Cardiac muscle cell (in vitro differentiated cells and primary cell): ENCODE measurements around the gene NPBWR2. TPM values are rescaled to one million over a fixed set of nuclear protein-coding genes. Genes with fewer than 3 reads are reported as not detected.

Experiments used
- DNase-seq, 2 donors: peaks; one replicate each; pipeline versions ENCODE4 v3.0.0 to v3.0.0-alpha.2; 2010 to 2017; ENCODE audit warnings: low read depth in 1 of 2, low spot score in 1 of 2
- H3K27ac ChIP-seq: fragments of 200-600 bp; sonication (generic); 2 replicates; pipeline ENCODE4 v1.5.1; 2016
- H3K27me3 ChIP-seq: fragments of 200-600 bp; sonication (generic); 2 replicates; pipeline ENCODE4 v1.6.0; 2016; ENCODE audit warnings: control low read depth
- H3K36me3 ChIP-seq: fragments of 200-600 bp; sonication (generic); 2 replicates; pipeline ENCODE4 v1.5.1; 2016; ENCODE audit warnings: control low read depth
- H3K4me1 ChIP-seq: fragments of 200-600 bp; sonication (generic); 2 replicates; pipeline ENCODE4 v1.8.1; 2017; ENCODE audit warnings: low read depth, mild to moderate bottlenecking, mixed run types
- H3K4me3 ChIP-seq: fragments of 200-600 bp; sonication (generic); 2 replicates; pipeline ENCODE4 v1.5.1; 2016; ENCODE audit warnings: mild to moderate bottlenecking
- H3K9me3 ChIP-seq: fragments of 200-600 bp; sonication (generic); 2 replicates; pipeline ENCODE4 v1.5.1; 2017; ENCODE audit warnings: low read depth, mild to moderate bottlenecking, control low read depth
- polyA plus RNA-seq: library from polyadenylated mRNA; unstranded; fragments of >200 nt; fragmentation: Nextera tagmentation; extraction: Ambion mirVana; gene quantifications from 2 replicates; pipeline ENCODE4 v1.2.1, GENCODE V29; 2016
- total RNA-seq: library from RNA; depleted of rRNA; stranded (reverse); fragments of >200 nt; gene quantifications from 2 replicates; pipeline ENCODE4 v1.2.3, GENCODE V29; 2016
- TF ChIP-seq, protein P1 (sequence below): IDR thresholded peaks from 2 replicates; pipeline ENCODE4 v1.5.1; 2012; ENCODE audit warnings: low read depth, mild to moderate bottlenecking, low read length

The NPBWR2 gene
- total and polyA plus RNA-seq, 2 experiments from 2014 or later, result not detected

DNA sequence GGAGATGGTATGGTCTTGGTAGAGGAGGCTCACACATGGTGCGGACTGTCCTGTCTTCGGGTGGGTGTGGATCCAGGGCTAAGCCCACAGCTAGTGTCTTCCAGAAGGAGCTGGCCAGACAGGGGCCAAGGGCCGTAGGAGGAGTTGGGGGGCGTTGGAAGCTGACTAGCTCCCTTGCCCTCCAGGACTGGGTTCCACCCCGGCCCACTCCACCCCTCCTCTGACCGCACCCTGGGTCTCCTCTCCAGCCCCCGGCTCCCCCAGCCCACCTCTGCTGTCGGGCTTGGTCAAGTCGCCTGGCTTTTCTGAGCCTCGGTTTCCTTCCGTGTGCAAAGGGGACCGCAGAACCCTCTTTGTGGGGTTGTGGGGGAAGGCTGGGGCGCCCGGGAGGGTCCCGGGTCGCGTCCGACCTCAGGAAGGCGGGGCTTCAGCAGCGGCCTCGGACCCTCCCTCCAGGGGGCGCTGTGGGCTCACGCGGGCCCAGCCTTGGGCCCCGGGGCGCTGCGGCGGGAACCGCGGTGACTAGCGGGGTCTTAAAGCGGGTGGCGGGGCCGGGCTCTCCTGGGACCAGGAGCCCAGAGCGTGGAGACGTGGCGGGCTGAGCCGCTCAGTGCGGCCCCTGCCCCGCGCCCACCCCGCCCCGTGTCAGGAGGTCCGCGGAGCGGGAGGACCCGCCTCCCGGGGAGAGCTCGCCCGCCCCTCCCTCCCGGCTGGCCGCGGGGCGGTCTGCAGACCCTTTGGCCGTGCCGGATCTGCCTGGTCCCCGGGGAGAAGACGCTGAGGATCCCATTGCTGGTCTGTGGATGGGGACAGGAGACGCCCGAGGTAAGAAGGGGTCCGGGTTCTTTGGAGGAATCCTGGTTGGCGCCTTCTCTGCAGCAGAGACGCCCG is 5.4 kb downstream of the NPBWR2 start:
- no peak overlapping the region for H3K27ac ChIP-seq
- peak overlapping the region; percentile 40 for H3K4me3 ChIP-seq
- peaks cover 26% of the 10 kb centered on the region for H3K27me3 ChIP-seq

DNA sequence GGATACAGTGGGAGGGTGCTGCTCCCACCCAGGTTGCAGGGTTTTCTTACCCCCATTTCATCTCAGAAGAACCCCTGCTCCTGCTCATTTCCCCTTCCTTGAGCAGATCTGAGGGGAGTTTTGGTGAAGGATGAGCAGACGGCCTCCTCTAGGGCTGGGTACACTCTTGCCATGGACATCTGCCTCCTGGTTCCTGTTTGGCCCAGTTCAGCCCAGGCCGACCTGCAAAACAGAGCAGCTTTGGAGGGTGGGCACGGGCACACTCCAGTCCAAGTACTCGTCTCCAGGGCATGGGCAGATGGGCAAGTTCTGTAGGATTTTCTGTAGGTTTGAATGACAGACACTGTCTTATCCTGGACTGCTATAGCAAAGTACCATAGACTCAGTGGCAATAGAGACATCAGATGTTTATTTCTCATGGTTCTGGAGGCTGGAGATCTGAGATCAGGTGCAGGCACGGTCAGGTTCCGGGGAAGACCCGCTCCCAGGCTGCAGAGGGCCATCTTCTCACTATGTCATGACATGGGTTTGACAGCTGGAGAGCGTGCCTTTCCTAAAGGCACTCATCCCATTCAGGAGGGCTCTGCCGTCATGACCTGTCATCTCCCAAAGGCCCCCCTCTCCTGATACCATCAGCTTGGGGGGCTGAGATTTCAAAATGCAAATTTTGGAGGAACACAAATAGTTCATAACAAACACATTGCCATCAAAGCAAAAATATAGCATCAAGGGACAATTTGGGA is 6.2 kb downstream of the NPBWR2 start:
- Histone ChIP-seq H3K9me3 (no peaks in the 10 kb centered on the region), H3K36me3 (no peaks in the 10 kb centered on the region), H3K4me3 (no peak overlapping the region), H3K4me1 (no peaks in the 10 kb centered on the region), H3K27ac (no peak overlapping the region), H3K27me3 (peaks cover 26% of the 10 kb centered on the region)
- DNase-seq, result no peak
- TF ChIP-seq, protein P1, sequence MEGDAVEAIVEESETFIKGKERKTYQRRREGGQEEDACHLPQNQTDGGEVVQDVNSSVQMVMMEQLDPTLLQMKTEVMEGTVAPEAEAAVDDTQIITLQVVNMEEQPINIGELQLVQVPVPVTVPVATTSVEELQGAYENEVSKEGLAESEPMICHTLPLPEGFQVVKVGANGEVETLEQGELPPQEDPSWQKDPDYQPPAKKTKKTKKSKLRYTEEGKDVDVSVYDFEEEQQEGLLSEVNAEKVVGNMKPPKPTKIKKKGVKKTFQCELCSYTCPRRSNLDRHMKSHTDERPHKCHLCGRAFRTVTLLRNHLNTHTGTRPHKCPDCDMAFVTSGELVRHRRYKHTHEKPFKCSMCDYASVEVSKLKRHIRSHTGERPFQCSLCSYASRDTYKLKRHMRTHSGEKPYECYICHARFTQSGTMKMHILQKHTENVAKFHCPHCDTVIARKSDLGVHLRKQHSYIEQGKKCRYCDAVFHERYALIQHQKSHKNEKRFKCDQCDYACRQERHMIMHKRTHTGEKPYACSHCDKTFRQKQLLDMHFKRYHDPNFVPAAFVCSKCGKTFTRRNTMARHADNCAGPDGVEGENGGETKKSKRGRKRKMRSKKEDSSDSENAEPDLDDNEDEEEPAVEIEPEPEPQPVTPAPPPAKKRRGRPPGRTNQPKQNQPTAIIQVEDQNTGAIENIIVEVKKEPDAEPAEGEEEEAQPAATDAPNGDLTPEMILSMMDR, result no peak

More for the DNA sequence above, 5.4 kb downstream of the NPBWR2 start:
- no peaks in the 10 kb centered on the region for H3K9me3 ChIP-seq
- H3K36me3 ChIP-seq, result no peaks in the 10 kb centered on the region
- DNase-seq, result peak in 1 of 2 donors; percentile 82
- TF ChIP-seq, protein P1, result peak; percentile 58
- H3K4me1 ChIP-seq, result no peaks in the 10 kb centered on the region

DNA sequence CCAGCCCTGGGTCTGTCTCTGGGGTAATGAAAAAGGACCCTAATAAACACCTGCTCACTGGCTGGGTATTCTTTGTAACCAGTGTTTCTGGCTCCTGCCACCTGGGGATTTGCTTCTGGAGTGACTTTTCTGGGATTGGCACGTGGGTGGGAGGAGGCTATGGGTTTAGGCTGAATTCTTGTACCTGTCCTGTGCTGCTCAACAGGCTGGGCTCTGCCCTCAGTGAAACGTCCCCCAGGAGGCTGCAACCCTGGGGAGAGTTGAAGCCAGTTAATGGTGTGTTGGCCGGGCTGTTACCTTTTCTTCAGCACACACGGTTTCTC is 6.8 kb downstream of the NPBWR2 start:
- Histone ChIP-seq H3K9me3 (no peaks in the 10 kb centered on the region), H3K4me1 (no peaks in the 10 kb centered on the region), H3K36me3 (no peaks in the 10 kb centered on the region), H3K4me3 (no peak overlapping the region), H3K27ac (no peak overlapping the region), H3K27me3 (peaks cover 26% of the 10 kb centered on the region)
- DNase-seq, result no peak
- TF ChIP-seq, protein P1, result no peak

DNA sequence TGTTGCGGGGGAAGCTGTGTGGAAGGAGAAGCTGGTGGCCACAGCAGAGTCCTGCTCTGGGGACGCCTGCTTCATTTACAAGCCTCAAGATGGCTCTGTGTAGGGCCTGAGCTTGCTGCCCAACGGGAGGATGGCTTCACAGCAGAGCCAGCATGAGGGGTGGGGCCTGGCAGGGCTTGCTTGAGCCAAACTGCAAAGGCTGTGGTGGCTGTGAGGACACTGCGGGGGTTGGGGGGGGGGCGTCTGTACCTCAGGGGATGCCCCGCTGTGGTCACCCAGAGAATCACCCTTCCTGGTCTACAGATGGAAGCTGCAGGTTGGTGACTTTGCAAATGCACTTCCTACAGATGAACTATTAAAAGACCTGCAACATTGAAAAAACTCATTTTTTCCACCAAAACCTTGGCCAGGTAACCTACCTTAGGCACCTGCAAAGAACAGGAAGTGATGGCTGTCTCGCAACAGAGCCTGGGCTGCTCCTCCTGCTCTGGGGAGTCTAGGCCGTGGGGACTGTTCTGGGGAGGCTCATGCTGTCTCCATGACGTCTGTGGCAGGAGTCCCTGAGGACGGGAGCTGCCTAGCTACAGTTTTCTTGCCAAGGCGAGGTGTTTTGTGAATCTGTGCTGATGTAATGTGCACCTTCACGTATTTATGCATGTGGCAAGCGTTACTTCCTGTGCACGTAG is 7.3 kb downstream of the NPBWR2 start:
- H3K4me3 ChIP-seq, result no peak overlapping the region
- H3K9me3 ChIP-seq, result no peaks in the 10 kb centered on the region
- H3K27ac ChIP-seq, result no peak overlapping the region
- no peaks in the 10 kb centered on the region for H3K36me3 ChIP-seq
- H3K4me1 ChIP-seq, result no peaks in the 10 kb centered on the region
- H3K27me3 ChIP-seq, result peaks cover 26% of the 10 kb centered on the region
- no peak for DNase-seq
- TF ChIP-seq, protein P1, result no peak

DNA sequence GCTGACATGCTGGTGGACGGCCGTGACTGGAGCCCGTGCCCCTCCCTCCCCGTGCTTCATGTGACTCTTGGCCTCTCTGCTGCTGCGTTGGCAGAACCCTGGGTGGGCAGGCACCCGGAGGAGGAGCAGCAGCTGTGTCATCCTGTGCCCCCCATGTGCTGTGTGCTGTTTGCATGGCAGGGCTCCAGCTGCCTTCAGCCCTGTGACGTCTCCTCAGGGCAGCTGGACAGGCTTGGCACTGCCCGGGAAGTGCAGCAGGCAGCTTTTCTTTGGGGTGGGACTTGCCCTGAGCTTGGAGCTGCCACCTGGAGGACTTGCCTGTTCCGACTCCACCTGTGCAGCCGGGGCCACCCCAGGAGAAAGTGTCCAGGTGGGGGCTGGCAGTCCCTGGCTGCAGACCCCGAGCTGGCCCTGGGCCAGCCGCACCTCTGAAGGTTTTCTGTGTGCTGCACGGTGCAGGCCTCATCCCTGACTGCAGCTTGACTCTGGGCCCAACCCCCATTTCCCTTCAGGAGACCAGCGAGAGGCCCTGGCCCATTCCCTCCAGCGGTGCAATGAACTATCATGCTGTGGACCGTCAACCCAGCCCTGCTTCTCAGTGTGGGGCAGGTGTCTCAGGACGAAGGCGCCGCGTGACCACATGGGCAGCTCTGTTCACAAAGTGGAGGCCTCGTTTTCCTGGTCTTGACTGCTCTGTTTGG is 8.1 kb downstream of the NPBWR2 start:
- peaks cover 26% of the 10 kb centered on the region for H3K27me3 ChIP-seq

More for the DNA sequence above, 8.1 kb downstream of the NPBWR2 start:
- Histone ChIP-seq H3K27ac (no peak overlapping the region), H3K9me3 (no peaks in the 10 kb centered on the region), H3K36me3 (no peaks in the 10 kb centered on the region), H3K4me1 (no peaks in the 10 kb centered on the region), H3K4me3 (no peak overlapping the region)
- TF ChIP-seq, protein P1, result no peak
- DNase-seq, result no peak
